Neural progenitor cell (in vitro differentiated cells): ENCODE data around the gene SCO2. TPM values are rescaled to one million over a fixed set of nuclear protein-coding genes. Genes with fewer than 3 reads are reported as not detected.

Source experiments
- DNase-seq: peaks from one replicate; pipeline ENCODE4 v3.0.0-alpha.2; 2016; ENCODE audit warnings: low spot score
- H2AFZ ChIP-seq: fragments of 200-600 bp; sonication (generic); replicated peaks from 2 replicates; pipeline ENCODE4 v1.6.1; 2016; ENCODE audit warnings: antibody characterized with exemption
- H3F3A ChIP-seq: fragments of 200-600 bp; sonication (generic); 2 replicates; pipeline ENCODE4 v1.6.1; 2016; ENCODE audit warnings: antibody characterized with exemption, low read depth
- H3K27ac ChIP-seq: fragments of 200-600 bp; sonication (generic); 2 replicates; pipeline ENCODE4 v1.5.1; 2016; ENCODE audit warnings: mild to moderate bottlenecking
- H3K27me3 ChIP-seq: fragments of 200-600 bp; sonication (generic); 2 replicates; pipeline ENCODE4 v1.6.1; 2016; ENCODE audit warnings: mild to moderate bottlenecking, moderate library complexity
- H3K36me3 ChIP-seq: fragments of 200-600 bp; sonication (generic); 2 replicates; pipeline ENCODE4 v1.5.1; 2016
- H3K4me1 ChIP-seq: fragments of 200-600 bp; sonication (generic); 2 replicates; pipeline ENCODE4 v1.6.1; 2016; ENCODE audit warnings: mixed run types
- H3K4me2 ChIP-seq: fragments of 200-600 bp; sonication (generic); 2 replicates; pipeline ENCODE4 v1.6.1; 2016
- H3K4me3 ChIP-seq: fragments of 200-600 bp; sonication (generic); 2 replicates; pipeline ENCODE4 v1.5.1; 2016
- H3K79me2 ChIP-seq: fragments of 200-600 bp; sonication (generic); 2 replicates; pipeline ENCODE4 v1.6.1; 2016; ENCODE audit warnings: low read depth
- H3K9ac ChIP-seq: fragments of 200-600 bp; sonication (generic); 2 replicates; pipeline ENCODE4 v1.6.1; 2016
- H3K9me3 ChIP-seq: fragments of 200-600 bp; sonication (generic); 2 replicates; pipeline ENCODE4 v1.5.1; 2016; ENCODE audit warnings: low read depth
- H4K20me1 ChIP-seq: fragments of 200-600 bp; sonication (generic); 2 replicates; pipeline ENCODE4 v1.6.1; 2016; ENCODE audit warnings: low read depth
- H3K27ac Mint-ChIP-seq: 3 replicates; pipeline ENCODE4 v1.8.0; 2021; ENCODE audit warnings: mixed read lengths
- H3K27me3 Mint-ChIP-seq: 2 replicates; pipeline ENCODE4 v1.8.0; 2022; ENCODE audit warnings: low read depth, mild to moderate bottlenecking, inconsistent platforms, moderate library complexity, mixed read lengths; ENCODE audit not compliant: insufficient read depth
- H3K36me3 Mint-ChIP-seq: 3 replicates; pipeline ENCODE4 v1.8.0; 2021; ENCODE audit warnings: mixed read lengths
- H3K4me1 Mint-ChIP-seq: 3 replicates; pipeline ENCODE4 v1.8.0; 2021; ENCODE audit warnings: mixed read lengths
- H3K4me3 Mint-ChIP-seq: 3 replicates; pipeline ENCODE4 v1.8.0; 2021; ENCODE audit warnings: mild to moderate bottlenecking, moderate library complexity, mixed read lengths
- H3K9me3 Mint-ChIP-seq: 3 replicates; pipeline ENCODE4 v1.8.0; 2020; ENCODE audit warnings: mixed read lengths
- EZH2 ChIP-seq: fragments of 200-600 bp; sonication (generic); IDR thresholded peaks from 2 replicates; pipeline ENCODE4 v1.6.1; 2017; ENCODE audit warnings: antibody characterized with exemption, mild to moderate bottlenecking, moderate library complexity
- EZH2phosphoT487 ChIP-seq: fragments of 200-600 bp; sonication (generic); IDR thresholded peaks from 2 replicates; pipeline ENCODE4 v1.6.1; 2017; ENCODE audit warnings: antibody characterized with exemption
- total RNA-seq: library from RNA; depleted of rRNA; stranded (reverse); fragments of >200 nt; gene quantifications from 2 replicates; pipeline ENCODE4 v1.2.3, GENCODE V29; 2015; ENCODE audit warnings: low replicate concordance
- TF ChIP-seq, protein P1 (sequence below): fragments of 200-600 bp; sonication (generic); IDR thresholded peaks from 2 replicates; pipeline ENCODE4 v1.5.1; 2017; ENCODE audit warnings: antibody characterized with exemption, mild to moderate bottlenecking

The SCO2 gene
- total RNA-seq, 1 donor from 2014 or later = not detected

DNA sequence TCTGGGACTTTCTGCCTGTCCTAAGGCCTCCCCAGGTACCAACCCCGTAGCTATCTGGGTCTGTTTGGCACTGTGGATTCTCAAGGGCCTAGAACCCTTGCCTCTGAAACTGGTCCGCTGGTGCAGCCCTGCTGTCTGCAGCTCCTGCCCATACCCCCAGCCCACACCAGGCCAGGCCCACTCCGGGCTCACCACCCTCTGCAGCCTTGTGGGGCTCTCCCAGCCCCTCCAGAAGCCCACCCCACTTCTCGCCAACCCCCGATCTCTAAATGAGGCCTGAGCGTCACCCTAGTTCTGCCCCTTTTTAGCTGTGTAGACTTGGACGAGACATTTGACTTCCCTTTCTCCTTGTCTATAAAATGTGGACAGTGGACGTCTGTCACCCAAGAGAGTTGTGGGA, 25.0 kb upstream of the SCO2 start:
- no peaks in the 10 kb centered on the region for H3K4me1 Mint-ChIP-seq
- Histone ChIP-seq H3K79me2 (no peaks in the 10 kb centered on the region), H3K27ac (no peak overlapping the region), H4K20me1 (no peaks in the 10 kb centered on the region), H3K36me3 (no peaks in the 10 kb centered on the region), H3K27me3 (peaks cover 6% of the 10 kb centered on the region), H3K9ac (no peak overlapping the region), H2AFZ (no peak overlapping the region), H3K9me3 (no peaks in the 10 kb centered on the region), H3K4me1 (no peaks in the 10 kb centered on the region), H3K4me2 (no peak overlapping the region), H3K4me3 (no peak overlapping the region), H3F3A (no peaks in the 10 kb centered on the region)
- TF ChIP-seq, protein P1, sequence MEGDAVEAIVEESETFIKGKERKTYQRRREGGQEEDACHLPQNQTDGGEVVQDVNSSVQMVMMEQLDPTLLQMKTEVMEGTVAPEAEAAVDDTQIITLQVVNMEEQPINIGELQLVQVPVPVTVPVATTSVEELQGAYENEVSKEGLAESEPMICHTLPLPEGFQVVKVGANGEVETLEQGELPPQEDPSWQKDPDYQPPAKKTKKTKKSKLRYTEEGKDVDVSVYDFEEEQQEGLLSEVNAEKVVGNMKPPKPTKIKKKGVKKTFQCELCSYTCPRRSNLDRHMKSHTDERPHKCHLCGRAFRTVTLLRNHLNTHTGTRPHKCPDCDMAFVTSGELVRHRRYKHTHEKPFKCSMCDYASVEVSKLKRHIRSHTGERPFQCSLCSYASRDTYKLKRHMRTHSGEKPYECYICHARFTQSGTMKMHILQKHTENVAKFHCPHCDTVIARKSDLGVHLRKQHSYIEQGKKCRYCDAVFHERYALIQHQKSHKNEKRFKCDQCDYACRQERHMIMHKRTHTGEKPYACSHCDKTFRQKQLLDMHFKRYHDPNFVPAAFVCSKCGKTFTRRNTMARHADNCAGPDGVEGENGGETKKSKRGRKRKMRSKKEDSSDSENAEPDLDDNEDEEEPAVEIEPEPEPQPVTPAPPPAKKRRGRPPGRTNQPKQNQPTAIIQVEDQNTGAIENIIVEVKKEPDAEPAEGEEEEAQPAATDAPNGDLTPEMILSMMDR = no peak
- TF ChIP-seq EZH2 (no peak), EZH2phosphoT487 (no peak)
- H3K27me3 Mint-ChIP-seq = peaks cover 3% of the 10 kb centered on the region
- no peak for DNase-seq
- no peaks in the 10 kb centered on the region for H3K9me3 Mint-ChIP-seq
- no peaks in the 10 kb centered on the region for H3K36me3 Mint-ChIP-seq
- no peak overlapping the region for H3K4me3 Mint-ChIP-seq
- H3K27ac Mint-ChIP-seq = peak overlapping the region; percentile 47

DNA sequence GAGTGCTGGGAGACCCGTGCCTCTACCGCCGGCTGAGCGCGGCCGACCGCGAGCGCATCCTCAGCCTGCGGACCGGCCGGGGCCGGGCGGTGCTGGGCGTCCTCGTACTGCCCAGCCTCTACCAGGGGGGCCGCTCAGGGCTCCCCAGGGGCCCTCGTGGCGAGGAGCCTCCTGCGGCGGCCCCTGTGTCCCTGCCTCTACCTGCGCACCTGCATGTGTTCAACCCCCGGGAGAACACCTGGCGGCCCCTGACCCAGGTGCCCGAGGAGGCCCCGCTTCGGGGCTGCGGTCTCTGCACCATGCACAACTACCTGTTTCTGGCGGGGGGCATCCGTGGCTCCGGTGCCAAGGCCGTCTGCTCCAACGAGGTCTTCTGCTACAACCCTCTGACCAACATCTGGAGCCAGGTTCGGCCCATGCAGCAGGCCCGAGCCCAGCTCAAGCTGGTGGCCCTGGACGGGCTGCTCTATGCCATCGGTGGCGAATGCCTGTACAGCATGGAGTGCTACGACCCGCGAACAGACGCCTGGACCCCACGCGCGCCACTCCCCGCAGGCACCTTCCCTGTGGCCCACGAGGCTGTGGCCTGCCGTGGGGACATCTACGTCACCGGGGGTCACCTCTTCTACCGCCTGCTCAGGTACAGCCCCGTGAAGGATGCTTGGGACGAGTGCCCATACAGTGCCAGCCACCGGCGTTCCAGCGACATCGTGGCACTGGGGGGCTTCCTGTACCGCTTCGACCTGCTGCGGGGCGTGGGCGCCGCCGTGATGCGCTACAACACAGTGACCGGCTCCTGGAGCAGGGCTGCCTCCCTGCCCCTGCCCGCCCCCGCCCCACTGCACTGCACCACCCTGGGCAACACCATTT, 23.8 kb upstream of the SCO2 start:
- Mint-ChIP-seq H3K4me1 (no peaks in the 10 kb centered on the region), H3K36me3 (no peaks in the 10 kb centered on the region), H3K27ac (no peak overlapping the region), H3K27me3 (peaks cover 8% of the 10 kb centered on the region), H3K9me3 (no peaks in the 10 kb centered on the region), H3K4me3 (no peak overlapping the region)
- TF ChIP-seq EZH2phosphoT487 = no peak
- TF ChIP-seq, protein P1 = no peak
- no peak for TF ChIP-seq EZH2
- Histone ChIP-seq H3K9me3 (no peaks in the 10 kb centered on the region), H3K4me3 (no peak overlapping the region), H3K4me1 (no peaks in the 10 kb centered on the region), H2AFZ (no peak overlapping the region), H3K27me3 (peaks cover 18% of the 10 kb centered on the region), H4K20me1 (no peaks in the 10 kb centered on the region), H3K4me2 (no peak overlapping the region), H3F3A (peaks cover 6% of the 10 kb centered on the region), H3K27ac (no peak overlapping the region), H3K9ac (no peak overlapping the region), H3K36me3 (no peaks in the 10 kb centered on the region), H3K79me2 (no peaks in the 10 kb centered on the region)
- DNase-seq = no peak

DNA sequence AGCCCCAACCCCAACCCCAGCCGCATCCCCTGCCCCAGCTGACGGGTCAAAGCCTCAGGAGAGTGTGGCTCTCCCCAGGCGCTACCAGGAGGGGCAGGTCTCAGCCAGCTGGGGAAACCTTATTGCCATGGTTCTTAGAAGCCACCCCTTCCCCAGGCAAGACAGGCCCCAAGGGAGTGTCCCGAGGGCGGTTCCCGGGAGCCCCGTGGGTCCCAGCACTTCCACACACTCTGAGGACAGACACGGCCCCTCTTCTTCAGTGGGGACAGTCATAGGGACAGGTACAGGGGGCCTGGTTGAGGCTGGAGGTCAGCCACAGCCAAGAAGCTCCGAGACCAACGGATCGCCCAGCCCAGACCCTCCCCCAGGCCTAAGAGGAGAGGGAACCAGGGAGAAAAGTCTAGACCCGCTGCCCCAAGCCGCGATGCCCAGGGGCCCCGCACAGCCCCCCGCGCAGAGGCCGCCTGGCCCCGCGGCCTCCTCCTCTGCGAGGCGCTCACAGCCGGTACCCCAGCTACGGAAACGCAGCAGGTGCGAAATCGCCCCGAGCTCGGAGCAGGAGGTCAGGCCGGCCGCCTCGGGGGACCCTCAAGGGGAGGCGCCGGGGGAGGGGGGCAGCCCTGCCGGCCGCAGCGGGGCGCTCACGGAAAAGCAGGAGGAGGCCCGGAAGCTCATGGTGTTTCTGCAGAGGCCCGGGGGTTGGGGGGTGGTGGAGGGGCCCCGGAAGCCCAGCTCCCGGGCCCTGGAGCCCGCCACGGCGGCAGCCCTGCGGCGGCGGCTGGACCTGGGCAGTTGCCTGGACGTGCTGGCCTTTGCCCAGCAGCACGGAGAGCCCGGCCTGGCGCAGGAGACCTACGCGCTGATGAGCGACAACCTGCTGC, 22.9 kb upstream of the SCO2 start:
- H3K27ac Mint-ChIP-seq = no peak overlapping the region
- TF ChIP-seq EZH2phosphoT487 (no peak), EZH2 (no peak)
- TF ChIP-seq, protein P1 = no peak
- Histone ChIP-seq H3K36me3 (no peaks in the 10 kb centered on the region), H3F3A (peaks cover 6% of the 10 kb centered on the region), H3K9me3 (no peaks in the 10 kb centered on the region), H3K27ac (no peak overlapping the region), H3K4me3 (no peak overlapping the region), H3K9ac (no peak overlapping the region), H3K27me3 (peaks cover 27% of the 10 kb centered on the region), H3K4me1 (no peaks in the 10 kb centered on the region), H3K4me2 (no peak overlapping the region), H4K20me1 (no peaks in the 10 kb centered on the region), H2AFZ (no peak overlapping the region), H3K79me2 (no peaks in the 10 kb centered on the region)
- DNase-seq = no peak
- H3K4me3 Mint-ChIP-seq = no peak overlapping the region
- H3K4me1 Mint-ChIP-seq = no peaks in the 10 kb centered on the region
- no peaks in the 10 kb centered on the region for H3K36me3 Mint-ChIP-seq
- no peaks in the 10 kb centered on the region for H3K9me3 Mint-ChIP-seq
- H3K27me3 Mint-ChIP-seq = peaks cover 9% of the 10 kb centered on the region
